AG04449 (cell line): Measurements from ENCODE around the gene UNC13A.

Experiments used
- CTCF ChIA-PET: fragments of 350-600 bp; formaldehyde crosslinking; extraction: SDS; loops from one replicate; lab custom pipeline; 2021; ENCODE audit warnings: antibody characterized with exemption; lab: Yijun Ruan, JAX
- POLR2A ChIA-PET: fragments of 400-600, 350-600 bp; formaldehyde crosslinking; extraction: SDS; loops from one replicate; lab custom pipeline; 2020; ENCODE audit warnings: antibody characterized with exemption, inconsistent platforms; lab: Yijun Ruan, JAX
- DNase-seq: peaks from one replicate; pipeline ENCODE4 v3.0.0-alpha.2; 2010; ENCODE audit warnings: low read depth, low spot score
- H3K4me3 ChIP-seq: 2 replicates; pipeline ENCODE4 v1.5.1; 2011; ENCODE audit warnings: low read depth, mild to moderate bottlenecking, control low read depth, low read length
- TF ChIP-seq, protein P1 (sequence below): IDR thresholded peaks from one replicate; pipeline ENCODE4 v1.5.1; 2011; ENCODE audit warnings: mild to moderate bottlenecking, moderate library complexity, low read length, control low read depth, inconsistent platforms; ENCODE audit not compliant: insufficient read depth; ENCODE audit errors: missing control alignments

UNC13A gene

GRCh38 chr19:17584132-17584531 lies 104.0 kb downstream of the UNC13A start:
- ChIA-PET CTCF (interaction anchor here (9.8 kb wide), 1 partner anchor 9 kb away, joined by 71 read pairs; no protein-coding TSS in a partner anchor), POLR2A (no interaction called here)
- TF ChIP-seq, protein P1, sequence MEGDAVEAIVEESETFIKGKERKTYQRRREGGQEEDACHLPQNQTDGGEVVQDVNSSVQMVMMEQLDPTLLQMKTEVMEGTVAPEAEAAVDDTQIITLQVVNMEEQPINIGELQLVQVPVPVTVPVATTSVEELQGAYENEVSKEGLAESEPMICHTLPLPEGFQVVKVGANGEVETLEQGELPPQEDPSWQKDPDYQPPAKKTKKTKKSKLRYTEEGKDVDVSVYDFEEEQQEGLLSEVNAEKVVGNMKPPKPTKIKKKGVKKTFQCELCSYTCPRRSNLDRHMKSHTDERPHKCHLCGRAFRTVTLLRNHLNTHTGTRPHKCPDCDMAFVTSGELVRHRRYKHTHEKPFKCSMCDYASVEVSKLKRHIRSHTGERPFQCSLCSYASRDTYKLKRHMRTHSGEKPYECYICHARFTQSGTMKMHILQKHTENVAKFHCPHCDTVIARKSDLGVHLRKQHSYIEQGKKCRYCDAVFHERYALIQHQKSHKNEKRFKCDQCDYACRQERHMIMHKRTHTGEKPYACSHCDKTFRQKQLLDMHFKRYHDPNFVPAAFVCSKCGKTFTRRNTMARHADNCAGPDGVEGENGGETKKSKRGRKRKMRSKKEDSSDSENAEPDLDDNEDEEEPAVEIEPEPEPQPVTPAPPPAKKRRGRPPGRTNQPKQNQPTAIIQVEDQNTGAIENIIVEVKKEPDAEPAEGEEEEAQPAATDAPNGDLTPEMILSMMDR, result no peak
- DNase-seq, result no peak
- no peak overlapping the region for H3K4me3 ChIP-seq

DNA sequence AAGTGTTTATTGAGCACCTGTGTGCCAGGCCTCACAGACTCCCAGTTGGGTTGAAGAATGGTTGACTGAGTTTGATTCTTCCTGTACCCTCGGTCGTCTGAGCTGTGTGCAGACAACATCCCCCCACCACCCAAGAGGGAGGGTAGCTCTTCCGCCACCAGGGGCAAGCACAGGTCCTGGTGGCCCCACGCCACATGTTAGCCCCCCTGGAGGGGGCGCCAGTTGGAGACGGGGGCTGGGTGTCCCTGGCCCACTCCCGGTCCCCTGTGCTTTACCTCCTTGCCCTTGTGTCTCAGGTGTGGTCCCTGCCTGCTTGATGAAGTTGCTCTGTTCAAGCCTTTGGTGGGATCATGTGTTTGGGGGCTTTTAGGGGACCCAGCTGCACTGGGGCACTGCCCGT lies 105.5 kb downstream of the UNC13A start:
- ChIA-PET POLR2A (no interaction called here), CTCF (interaction anchor here (9.8 kb wide), 1 partner anchor 8 kb away, joined by 71 read pairs; no protein-coding TSS in a partner anchor)
- no peak overlapping the region for H3K4me3 ChIP-seq
- no peak for DNase-seq
- TF ChIP-seq, protein P1, result no peak

- H3K4me3 ChIP-seq, result no peak overlapping the region
- ChIA-PET POLR2A (no interaction called here), CTCF (interaction anchor here (9.8 kb wide), 1 partner anchor 7 kb away, joined by 71 read pairs; no protein-coding TSS in a partner anchor)
- no peak for DNase-seq
- TF ChIP-seq, protein P1, result no peak
These were observed 106.8 kb downstream of the UNC13A start for GRCh38 chr19:17581211-17581874.

DNA sequence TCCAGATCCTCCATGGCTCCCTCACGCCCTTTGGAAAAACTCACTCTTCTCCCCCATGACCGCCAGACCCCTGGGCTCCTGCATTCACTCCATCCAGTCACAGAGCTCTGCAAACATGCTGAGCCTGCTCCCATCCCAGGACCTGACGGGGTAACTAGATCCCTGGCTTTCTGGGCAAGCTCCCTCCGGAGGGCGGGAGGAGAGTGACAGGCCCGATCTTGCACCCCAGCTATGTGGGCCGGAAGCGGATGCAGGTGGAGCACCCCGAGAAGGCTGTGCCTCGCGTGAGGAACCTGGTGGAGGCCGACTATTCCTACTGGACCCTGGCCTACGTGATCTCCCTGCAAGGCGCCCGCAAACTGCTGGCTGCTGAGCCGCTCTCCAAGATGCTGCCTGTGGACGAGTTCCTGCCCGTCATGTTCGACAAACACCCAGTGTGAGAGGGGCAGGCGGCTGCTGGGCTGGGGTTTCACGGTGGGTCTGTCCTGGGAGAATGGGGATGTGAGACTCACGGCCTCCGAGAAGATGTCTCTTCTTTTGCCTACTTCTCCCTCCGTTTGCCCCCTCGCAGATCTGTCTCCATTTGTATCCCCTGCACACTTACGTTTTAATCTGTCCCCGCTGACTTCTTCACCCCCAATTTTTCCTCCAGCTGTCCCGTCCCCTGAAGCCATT lies 107.5 kb downstream of the UNC13A start:
- TF ChIP-seq, protein P1, result no peak
- no peak overlapping the region for H3K4me3 ChIP-seq
- CTCF ChIA-PET, result interaction anchor here (1.2 kb wide), 1 partner anchor 25 kb away, joined by 4 read pairs; no protein-coding TSS in a partner anchor
- DNase-seq, result no peak
- POLR2A ChIA-PET, result interaction anchor here (0.5 kb wide), 1 partner anchor 1430 kb away, joined by 3 read pairs; no protein-coding TSS in a partner anchor

- POLR2A ChIA-PET, result interaction anchor here (0.5 kb wide), 1 partner anchor 1430 kb away, joined by 3 read pairs; no protein-coding TSS in a partner anchor
- H3K4me3 ChIP-seq, result no peak overlapping the region
- DNase-seq, result no peak
- TF ChIP-seq, protein P1, result no peak
- CTCF ChIA-PET, result interaction anchor here (1.2 kb wide), 2 partner anchors 26 to 84 kb away, joined by 4 read pairs; no protein-coding TSS in a partner anchor
These were observed 108.4 kb downstream of the UNC13A start for GRCh38 chr19:17579661-17580244.

- DNase-seq, result no peak
- TF ChIP-seq, protein P1, result no peak
- no peak overlapping the region for H3K4me3 ChIP-seq
- ChIA-PET POLR2A (no interaction called here), CTCF (no interaction called here)
These were observed 110.6 kb downstream of the UNC13A start for GRCh38 chr19:17577457-17578097.
